HG03066 (cell line): ENCODE data around the gene AGR2.
"Not testable (repeated sequence)": the region's sequence is repeated elsewhere in the genome, so short reads cannot be mapped to it uniquely, and the experiment has no call there.

Experiments
- ATAC-seq: cut with Tn5 transposase; IDR thresholded peaks from one replicate; pipeline ENCODE4 v1.9.1; 2021; ENCODE audit warnings: low read depth; ENCODE audit not compliant: unreplicated experiment

AGR2 gene

GRCh38 chr7:16776053-16776452, 28.7 kb downstream of the AGR2 start:
- ATAC-seq = no peak

- no peak for ATAC-seq
These were observed 29.8 kb downstream of the AGR2 start for GRCh38 chr7:16774986-16775385.

- no peak for ATAC-seq
These were observed 30.5 kb downstream of the AGR2 start for GRCh38 chr7:16774294-16774693.

- no peak for ATAC-seq
These were observed 30.9 kb downstream of the AGR2 start for GRCh38 chr7:16773884-16774283.

- ATAC-seq = no peak
These were observed 31.5 kb downstream of the AGR2 start for GRCh38 chr7:16773326-16773725.

- no peak for ATAC-seq
These were observed 34.0 kb downstream of the AGR2 start for GRCh38 chr7:16770657-16771329.

- ATAC-seq = not testable (repeated sequence)
These were observed 34.8 kb downstream of the AGR2 start for GRCh38 chr7:16769994-16770393.

- no peak for ATAC-seq
These were observed 39.4 kb downstream of the AGR2 start for GRCh38 chr7:16765436-16765859.

GRCh38 chr7:16764942-16765341, 39.9 kb downstream of the AGR2 start:
- ATAC-seq = no peak

GRCh38 chr7:16762177-16762576, 42.6 kb downstream of the AGR2 start:
- ATAC-seq = no peak

- no peak for ATAC-seq
These were observed 45.0 kb downstream of the AGR2 start for GRCh38 chr7:16759840-16760239.

- no peak for ATAC-seq
These were observed 45.9 kb downstream of the AGR2 start for GRCh38 chr7:16758631-16759611.

- ATAC-seq = no peak
These were observed 46.8 kb downstream of the AGR2 start for GRCh38 chr7:16758036-16758435.

- ATAC-seq = no peak
These were observed 49.4 kb downstream of the AGR2 start for GRCh38 chr7:16755397-16755796.

- ATAC-seq = no peak
These were observed 49.9 kb downstream of the AGR2 start for GRCh38 chr7:16754856-16755317.

GRCh38 chr7:16753932-16754855, 50.6 kb downstream of the AGR2 start:
- no peak for ATAC-seq

GRCh38 chr7:16753102-16753931, 51.5 kb downstream of the AGR2 start, which contains the start of gene TSPAN13:
Gene TSPAN13 (plus strand): TSS chr7:16753755. CDS start chr7:16753968, 213 bp downstream.
- no peak for ATAC-seq

- ATAC-seq = no peak
These were observed 57.7 kb downstream of the AGR2 start for GRCh38 chr7:16747102-16747501.

GRCh38 chr7:16745645-16746044, 59.2 kb downstream of the AGR2 start:
- no peak for ATAC-seq
